ENCODE data around the gene MT1H. TPM values are rescaled to one million over a fixed set of nuclear protein-coding genes. Genes with fewer than 3 reads are reported as not detected.
A peak's percentile ranks its signal among the peaks of the same experiment; 100 is the strongest.
"Not testable (repeated sequence)": the region's sequence is repeated elsewhere in the genome, so short reads cannot be mapped to it uniquely, and the experiment has no call there.

Gene MT1H
- total RNA-seq, 1 donor from 2014 or later = not detected

DNA sequence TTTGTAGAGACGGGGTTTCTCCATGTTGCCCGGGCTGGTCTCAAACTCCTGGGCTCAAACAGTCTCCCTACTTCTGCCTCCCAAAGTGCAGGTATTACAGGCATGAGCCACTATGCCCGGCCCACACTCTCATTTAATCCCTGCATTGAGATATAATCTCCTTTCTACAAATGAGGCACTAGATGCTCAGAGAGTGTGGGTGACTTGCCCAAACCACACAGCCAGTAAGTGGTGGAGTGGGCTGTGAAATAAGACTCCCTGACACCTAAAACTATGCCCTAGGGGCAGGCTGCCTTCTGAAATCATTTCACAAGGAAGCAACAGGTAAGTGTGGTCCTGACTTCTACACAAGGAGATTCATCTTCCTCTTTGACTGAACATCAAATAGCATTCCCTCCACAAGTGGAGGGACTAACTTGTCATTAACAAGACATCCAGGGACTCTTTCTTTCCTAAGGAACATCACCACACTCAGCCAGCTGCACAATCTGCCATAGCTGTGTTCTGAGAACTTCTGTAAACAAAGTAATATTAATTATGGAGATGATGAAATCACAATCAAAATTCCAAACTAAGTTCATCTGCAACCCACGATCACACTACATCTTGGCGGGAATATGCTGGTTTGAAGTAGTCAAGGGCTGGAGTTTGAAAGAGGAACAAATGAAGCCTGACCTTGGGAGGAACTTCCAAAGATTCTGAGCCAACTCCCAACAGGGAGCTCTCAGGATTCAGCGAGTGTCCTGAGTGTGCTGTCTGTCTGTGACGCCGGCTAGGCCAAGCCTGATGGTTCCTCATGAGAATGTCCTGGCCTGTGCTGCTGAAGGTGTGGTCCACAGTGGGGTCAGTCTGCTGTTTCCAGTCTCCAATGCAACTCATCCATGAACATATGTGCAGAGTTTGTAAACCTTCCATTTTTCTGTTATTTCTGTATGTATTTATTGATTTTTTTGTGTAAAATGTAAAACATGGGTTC, 4.0 kb upstream of the MT1H start:
- DNase-seq = not testable (repeated sequence)

DNA sequence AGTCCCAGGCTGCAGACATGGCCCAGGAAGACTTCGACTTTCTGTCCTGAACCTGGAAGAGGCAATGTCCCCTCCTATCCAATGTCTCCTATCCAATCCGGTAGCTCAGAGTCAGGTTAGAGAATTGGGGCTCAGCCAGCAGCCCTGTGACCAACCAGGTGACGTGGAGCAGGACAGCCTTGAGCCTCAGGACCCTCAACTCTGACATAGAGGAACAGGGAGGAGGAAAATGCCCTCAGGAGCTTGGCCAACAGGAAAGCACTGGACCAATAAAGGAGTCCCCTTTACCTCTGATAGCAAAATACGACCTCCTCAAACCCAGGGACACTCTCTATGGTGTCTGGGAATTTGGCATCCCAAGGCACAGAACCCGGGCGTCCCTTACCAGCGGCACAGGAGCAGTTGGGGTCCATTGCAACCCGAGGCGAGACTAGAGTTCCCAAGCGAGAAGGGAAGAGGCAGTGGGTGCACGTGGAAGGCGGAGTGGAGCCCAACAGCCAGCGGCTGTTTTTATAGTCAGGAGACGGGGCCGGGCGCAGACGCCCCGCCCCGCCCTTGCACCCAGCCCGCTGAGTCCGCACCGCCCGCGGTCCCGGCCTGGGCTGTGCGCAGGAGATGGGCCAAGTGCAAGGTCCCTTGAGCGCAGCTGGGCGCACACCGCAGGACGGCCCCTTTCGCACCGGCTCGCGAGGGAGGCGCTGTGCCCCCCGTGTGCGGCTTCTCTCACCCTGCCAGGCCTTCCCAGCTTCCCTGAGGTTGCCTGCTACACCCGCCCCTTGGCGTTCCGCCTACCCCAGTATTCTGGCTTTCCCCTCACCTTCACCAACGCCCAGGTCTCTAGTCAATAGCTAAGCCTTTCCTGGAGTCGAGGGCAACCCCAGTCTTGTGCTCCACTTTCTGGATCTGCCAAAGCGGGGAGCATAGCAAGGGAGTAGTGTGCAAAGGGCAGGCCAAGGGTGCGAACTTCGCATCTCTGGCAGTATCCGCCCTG, 1.7 kb upstream of the MT1H start, which contains the start of gene MT1G:
Gene MT1G, minus strand, starts transcription at position 485 of the 991 bp plus-strand sequence. Its CDS starts 72 bp downstream, at position 413.
- DNase-seq = no peak

DNA sequence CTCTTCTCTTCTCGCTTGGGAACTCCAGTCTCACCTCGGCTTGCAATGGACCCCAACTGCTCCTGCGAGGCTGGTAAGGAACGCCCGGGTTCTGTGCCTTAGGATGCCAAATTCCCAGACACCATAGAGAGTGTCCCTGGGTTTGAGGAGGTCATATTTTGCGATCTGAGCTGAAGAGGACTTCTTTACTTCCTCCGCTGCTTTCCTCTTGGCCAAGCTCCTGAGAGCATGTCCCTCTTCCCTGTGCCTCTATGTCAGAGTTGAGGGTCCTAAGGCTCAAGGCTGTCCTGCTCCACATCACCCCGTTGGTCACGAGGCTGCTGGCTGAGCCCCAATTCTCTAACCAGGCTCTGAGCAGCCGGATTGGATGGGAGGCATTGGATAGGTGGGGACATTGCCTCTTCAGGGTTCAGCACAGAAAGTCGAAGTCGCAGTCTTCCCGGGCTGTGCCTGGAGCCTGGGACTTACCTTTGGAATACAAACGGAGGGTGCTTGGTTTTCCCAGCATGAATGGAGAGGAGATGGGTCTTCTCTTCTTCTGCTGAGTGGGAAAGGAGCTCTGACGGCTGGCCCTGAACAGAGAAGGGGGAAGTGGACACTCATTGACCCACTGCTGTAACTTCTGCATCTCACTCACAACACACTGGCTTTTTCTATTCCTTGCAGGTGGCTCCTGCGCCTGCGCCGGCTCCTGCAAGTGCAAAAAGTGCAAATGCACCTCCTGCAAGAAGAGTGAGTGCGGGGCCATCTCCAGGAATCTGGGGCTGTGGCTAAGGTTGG, 416 bp downstream of the MT1H start:
- DNase-seq = no peak

DNA sequence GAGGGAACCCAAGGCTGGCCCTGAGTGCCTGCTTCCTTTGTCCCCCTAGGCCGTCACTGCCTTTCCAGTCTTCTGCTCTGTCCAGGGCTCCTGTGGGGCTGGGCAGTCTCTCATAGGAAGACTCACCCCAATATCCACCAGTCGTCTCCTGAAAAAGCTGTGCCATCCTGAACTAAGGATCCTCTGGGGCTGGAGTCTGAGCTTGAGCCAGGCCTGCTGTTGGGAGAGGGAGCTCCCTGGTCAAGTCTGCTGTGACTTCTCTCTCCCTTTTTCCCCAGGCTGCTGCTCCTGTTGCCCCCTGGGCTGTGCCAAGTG, 963 bp downstream of the MT1H start:
- DNase-seq = no peak

DNA sequence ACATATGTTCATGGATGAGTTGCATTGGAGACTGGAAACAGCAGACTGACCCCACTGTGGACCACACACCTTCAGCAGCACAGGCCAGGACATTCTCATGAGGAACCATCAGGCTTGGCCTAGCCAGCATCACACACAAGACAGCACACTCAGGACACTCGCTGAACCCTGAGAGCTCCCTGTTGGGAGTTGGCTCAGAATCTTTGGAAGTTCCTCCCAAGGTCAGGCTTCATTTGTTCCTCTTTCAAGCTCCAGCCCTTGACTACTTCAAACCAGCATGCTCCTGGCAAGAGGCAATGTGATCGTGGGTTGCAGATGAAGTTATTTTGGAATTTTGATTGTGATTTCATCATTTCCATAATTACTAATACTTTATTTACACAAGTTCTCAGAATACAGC, 2.1 kb downstream of the MT1H start:
- DNase-seq = not testable (repeated sequence)

DNA sequence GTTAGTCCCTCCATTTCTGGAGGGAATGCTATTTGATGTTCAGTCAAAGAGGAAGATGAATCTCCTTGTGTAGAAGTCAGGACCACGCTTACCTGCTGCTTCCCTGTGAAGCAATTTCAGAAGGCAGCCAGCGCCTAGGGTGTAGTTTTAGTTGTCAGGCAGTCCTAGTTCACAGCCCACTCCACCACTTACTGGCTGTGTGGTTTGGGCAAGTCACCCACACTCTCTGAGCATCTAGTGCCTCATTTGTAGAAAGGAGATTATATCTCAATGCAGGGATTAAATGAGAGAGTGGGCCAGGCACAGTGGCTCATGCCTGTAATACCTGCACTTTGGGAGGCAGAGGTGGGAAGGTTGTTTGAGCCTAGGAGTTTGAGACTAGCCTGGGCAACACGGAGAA, 2.6 kb downstream of the MT1H start:
- not testable (repeated sequence) for DNase-seq

DNA sequence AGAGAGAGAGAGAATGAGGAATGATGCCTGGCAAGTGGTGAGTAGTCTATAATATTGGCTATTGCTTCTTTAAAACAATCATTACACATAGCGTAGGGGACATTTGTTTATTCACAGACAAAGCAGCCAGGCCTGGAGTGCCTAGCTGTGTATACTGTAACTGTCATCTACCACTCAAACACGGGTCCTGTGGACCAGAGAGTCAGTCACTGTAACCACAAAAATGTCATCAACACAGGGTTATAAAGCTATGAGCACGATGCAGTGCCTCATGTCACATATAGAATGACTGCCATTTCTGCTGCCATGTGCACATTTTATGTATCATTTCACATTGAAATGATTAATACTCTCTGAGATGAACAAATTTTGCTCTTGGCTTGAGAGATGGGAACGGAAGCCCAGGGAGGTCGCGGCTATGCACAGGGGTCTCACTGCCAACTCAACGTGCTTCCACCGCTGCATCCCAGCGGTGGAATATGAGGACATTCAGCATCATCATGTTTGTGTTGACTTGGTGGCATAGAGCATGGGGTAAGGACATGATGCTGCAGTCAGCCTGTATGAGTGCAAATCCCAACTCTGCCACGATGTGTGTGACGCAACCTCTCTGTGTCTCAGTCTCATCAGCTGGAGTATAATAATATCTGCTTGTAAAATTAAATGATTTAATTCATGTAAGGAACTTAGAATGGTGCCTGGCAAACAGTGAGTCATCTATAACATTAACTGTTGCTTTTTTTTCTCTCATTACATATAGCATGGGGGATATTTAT, 3.3 kb downstream of the MT1H start:
- DNase-seq = peak; percentile 81

DNA sequence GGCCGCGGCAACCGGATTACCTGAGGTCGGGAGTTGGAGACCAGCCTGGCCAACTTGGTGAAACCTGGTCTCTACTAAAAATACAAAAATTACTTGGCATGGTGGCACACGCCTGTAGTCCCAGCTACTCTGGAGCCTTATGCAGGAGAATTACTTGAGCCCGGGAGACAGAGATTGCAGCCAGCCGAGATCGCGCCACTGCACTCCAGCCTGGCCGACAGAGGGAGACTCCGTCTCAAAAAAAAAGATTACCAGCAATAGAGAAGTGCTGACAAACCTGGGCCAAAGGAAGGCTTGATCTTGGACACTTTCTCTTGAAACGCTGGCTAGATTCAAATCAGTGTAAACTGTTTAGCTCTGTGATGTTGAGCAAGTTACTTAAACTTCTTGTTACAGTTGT, 4.3 kb downstream of the MT1H start:
- DNase-seq = peak; percentile 28

DNA sequence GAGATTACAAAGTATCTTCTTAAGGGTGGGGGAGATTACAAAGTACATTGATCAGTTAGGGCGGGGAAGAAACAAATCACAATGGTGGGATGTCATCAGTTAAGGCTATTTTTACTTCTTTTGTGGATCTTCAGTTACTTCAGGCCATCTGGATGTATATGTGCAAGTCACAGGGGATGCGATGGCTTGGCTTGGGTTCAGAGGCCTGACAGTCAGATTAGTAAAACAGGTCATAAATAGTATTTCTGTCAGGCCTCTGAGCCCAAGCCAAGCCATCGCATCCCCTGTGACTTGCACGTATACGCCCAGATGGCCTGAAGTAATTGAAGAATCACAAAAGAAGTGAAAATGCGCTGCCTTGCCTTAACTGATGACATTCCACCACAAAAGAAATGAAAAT, 5.0 kb downstream of the MT1H start:
- DNase-seq = peak; percentile 63

DNA sequence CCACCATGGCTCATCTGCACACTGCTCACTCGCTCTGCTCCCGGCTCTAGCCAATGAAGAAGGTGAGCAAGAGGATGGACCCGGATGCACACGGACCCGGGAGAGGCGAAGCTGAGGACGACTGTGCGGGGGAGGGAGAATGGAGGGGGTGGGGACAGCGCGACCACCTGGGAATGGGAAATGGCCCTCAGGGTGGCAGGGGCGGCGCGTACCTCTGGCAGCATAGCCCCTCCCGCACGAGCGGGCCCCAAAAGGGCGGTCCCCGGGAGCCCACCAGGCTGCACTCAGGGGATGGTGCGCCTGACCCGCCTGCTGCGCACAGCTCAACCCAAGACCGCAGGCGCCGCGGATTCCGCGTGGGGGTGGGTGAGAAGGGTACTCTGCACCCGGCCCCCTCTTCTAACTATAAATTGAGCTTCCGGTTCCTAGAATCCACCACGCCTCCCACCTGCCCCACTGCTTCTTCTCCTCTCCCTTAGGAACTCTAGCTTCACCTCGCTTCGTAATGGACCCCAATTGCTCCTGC, 6.1 kb downstream of the MT1H start:
- no peak for DNase-seq

DNA sequence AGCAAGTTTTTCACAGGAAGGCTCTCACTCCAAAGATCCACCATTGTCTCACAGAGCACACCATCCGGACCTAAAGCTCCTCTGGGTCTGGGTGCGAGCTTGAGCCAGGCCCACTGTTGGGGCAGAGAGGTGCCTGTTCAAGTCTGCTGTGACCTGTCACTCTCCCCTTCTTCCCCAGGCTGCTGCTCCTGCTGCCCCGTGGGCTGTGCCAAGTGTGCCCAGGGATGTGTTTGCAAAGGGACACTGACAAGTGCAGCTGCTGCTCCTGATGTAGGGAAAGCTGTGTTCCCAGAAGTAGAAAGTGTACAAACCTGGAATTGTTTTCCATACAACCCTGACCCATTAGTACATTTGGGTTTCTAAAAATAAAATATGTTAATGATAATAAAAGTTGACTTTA, 7.9 kb downstream of the MT1H start:
- no peak for DNase-seq

DNA sequence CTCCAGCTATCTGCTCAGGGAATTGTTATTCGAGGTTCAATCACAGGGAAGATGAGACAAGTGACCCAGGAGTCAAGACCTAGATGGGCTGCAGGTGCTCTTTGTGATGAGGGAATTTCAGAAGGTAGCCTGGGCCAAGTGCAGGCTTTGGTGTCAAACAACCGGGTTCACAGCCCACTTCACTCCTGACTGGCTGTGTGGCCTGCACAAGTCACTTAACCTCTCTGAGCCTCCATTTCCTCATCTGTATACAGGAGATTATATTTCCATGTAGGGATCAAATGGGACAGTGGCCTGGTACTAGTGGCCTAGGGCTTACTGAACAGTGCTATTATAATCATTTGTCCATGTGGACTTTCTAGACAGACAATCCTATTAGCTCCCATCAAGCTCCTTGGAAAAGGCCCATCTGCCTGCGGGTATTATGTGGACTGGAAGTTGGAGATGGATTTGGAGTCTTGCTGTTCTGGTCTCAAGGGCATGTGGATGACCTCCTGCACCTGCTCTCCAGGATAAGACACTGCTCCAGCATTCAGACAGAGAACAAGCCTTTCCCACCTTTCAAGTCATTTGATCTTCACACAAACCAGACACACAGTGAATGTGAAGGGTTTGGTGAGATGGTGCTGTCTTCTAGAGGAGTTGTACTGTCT, 9.6 kb downstream of the MT1H start:
- no peak for DNase-seq

DNA sequence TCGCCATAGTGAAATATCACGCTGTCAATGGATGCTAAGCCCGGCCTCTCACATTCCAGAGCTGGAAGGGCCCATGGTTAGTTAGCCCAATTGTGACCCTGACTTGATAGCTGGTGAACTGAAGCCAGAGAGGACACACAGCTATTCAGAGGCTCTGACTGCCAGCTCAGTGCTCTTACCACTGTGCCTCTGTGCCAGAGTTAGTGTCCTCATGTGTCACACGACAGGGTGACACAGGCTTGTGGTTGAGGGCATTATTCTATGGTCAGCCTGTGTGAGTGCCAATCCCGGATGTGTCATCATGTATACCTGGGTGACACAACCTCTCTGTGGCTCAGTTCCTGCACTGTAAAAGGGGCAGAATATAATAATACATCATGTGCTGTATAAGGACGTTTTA, 10.2 kb downstream of the MT1H start:
- no peak for DNase-seq

DNA sequence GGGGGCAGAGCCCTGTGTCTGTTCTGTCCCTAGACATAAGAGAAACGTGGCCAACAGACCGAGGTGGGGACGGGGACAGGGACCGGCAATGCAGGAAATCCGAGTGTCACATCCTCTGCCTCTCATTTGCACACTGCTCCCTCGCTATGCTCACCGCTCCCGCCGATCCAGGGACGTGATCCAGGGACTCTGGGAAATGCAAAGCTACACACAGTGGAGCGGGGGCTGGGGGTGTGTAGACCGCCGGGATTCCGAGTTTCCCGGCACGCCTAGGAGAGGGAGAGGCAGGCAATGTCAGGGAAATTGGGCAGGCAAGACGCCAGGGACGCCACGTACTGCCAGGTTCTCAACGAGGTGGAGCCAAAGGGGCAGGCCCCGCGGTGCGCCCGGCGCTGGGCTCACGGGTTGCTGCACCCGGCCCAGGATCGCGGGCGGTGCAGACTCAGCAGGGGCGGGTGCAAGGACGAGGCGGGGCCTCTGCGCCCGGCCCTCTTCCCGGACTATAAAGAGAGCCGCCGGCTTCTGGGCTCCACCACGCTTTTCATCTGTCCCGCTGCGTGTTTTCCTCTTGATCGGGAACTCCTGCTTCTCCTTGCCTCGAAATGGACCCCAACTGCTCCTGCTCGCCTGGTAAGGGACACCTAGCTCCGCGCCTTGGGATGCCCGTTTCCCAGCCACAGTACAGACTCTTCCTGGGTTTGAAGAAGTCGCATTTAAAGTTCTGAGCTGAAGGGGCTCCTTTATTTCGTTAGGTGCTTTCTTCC, 12.5 kb downstream of the MT1H start, which contains the start of gene MT1X:
Gene MT1X, plus strand, starts transcription at position 532 of the 764 bp plus-strand sequence. Its CDS starts 71 bp downstream, at position 603.
- DNase-seq = peak; percentile 86

DNA sequence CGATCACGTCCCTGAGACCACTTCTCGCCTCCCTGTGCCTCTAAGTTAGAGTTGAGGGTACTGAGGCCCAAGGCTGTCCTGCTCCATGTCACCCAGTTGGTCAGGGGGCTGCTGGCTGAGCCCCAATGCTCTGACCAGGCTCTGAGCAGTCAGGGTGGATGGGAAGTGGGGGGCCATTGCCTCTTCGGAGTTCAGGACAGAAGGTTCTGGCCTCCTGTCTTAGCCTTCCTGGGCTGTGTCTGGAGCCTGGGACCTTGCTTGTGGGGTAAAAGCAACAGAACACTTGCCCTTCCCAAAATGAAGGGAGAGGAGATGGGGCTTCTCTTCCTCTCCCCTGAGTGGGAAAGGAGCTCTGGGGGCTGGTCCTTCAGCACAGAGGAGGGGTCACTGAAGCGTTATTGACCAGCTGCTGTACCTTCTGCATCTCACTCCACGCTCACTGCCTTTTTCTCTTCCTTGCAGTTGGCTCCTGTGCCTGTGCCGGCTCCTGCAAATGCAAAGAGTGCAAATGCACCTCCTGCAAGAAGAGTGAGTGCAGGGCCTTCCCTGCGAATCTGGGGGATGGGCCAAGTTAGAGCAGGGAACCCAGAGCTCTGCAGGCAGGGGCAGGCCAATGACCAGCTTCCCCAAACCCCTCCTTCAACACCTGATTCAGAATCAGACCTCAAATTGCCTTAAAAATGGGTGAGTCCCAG, 13.2 kb downstream of the MT1H start:
- no peak for DNase-seq

DNA sequence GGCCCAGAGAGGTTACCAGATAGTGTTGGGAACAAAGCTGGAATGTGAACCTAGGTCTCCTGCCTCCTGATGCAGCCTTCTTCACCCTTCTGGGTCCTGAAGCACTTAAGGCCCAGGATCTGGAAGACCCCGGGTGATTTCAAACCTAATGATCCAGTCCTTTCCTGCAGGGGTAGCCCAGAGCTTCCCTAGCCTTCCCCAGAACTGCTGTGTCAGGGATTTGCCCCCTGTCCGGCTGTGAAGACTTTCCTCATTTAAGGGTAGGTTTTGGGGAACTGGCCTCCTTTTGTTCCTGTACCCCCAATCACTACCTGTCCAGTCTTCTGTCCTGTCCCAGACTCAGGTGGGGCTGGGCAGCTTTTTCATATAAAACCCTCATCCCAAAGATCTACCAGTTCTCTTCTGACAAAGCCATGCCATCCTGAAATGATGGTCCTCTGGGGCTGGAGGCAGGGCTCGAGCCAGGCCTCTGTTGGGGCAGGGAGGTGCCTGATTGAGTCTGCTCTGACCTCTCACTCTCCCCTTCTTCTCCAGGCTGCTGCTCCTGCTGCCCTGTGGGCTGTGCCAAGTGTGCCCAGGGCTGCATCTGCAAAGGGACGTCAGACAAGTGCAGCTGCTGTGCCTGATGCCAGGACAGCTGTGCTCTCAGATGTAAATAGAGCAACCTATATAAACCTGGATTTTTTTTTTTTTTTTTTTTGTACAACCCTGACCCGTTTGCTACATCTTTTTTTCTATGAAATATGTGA, 14.0 kb downstream of the MT1H start:
- no peak for DNase-seq

DNA sequence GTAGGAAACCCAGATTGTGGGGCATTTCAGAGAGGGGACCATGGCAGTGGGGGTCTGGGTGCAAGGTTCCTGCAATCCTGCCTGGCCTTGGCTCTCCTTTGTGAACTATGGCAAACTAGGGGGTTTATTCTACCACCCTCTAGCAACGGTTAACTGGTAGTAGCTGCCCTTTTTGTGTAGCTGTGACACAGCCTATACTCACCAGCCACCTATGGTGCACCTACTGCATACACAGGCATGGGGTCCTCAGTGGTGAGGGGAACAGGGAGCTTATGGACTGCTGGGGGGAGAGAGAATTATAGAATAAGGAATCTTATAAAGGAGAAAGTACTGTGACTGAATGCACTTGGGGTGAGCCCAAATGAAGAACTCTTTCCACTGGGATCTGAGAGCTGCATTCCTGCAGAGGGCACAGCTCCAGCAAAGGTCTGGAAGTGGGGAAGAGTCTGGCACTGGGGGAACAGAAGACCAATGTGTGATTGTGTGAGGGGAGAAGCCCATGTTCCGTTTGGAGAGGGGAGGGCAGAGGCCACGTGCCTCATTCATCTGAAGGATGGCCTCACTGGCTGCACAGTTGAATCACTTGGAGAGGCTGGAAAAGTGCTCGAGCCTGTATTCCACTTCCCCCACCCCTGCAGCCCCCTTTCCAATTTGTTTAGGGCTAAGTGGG, 14.8 kb downstream of the MT1H start:
- DNase-seq = no peak

Data from skin of body (tissue), 2 donors.